Activated CD4-positive, alpha-beta T cell treated with anti-CD3 and anti-CD28 coated beads, Interleukin-2, Interleukin-6, amounts not matched to agents 100 ng/mL and 50 ng/mL, durations not matched to agents 16 hours and 8 hours (primary cell): Measurements from ENCODE around the gene MIX23.

Source experiments
- DNase-seq: peaks from one replicate; pipeline ENCODE4 v3.0.0-alpha.2; 2020

MIX23 gene

GRCh38 chr3:122392868-122393844, 10.1 kb upstream of the MIX23 start:
- DNase-seq: peak; percentile 58

DNA sequence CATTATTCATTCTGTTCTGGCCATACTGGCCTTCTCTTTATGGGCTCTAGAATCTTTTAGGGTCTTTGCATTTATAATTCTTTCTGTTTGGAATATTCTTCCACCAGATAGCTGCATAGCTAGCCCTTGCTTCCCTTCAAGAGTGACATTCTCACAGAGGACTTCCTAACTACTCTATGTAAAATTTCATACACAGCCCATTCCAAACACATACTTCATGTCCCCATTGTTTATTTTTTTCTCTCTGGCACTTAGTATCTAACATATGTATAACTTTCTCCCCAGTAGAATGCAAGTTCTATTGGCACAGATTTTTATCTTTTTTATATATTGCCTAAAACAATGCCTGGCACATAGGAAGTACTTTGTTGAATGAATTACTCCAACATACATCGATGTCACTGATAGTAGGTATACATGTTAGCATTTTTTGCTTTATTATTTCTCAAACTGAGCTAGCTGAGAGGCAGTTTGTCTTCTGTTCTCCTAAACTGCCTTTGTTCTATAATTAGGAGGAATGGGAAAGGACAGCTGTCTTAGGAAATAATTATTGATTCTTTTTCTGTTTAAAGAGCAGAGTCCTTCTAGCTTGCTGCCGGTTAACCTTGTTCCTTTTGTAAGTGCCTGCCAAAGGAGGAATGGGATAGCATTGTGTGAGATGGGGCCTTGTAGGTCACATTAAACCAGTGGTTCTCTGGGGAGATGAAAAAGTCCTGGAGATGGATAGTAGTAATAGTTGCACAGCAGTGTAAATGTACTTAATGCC, 8.8 kb upstream of the MIX23 start:
- DNase-seq: no peak

DNA sequence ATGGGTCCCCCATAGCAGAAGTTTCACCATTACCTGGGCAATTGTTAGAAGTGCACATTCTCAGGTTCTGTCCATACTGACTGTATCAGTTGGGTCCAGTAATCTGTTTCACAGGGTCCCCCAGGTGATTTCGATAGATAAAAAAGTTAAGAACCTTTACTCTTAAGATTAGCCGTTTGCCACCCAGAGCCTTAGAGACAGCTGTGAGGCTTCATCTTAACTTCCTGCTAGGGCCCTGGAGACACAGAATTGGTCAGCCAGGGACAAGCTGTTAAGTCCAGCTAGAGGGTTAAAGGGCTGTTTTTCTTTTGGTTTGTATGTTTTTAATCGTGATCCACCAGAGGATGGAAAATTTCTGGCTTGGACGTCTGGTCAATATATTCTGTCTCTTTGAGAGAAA, 7.6 kb upstream of the MIX23 start:
- no peak for DNase-seq

DNA sequence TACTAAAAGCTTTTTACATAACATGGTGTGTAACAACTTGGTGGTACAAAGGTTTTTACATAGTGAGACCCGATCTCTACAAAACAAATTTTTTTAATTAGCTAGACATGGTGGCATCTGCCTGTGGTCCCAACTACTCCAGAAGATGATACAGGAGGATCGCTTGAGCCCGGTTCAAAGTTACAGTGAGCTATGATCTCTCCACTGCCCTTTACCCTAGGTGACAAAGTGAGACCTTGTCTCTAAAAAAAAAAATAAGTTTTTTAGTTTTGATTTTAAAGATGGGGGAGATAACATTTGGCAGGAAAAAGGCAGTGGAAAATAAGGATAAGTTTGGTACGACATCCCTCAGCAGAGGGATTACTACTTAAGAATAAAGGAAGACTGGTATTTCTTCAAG, 6.9 kb upstream of the MIX23 start:
- DNase-seq: no peak

DNA sequence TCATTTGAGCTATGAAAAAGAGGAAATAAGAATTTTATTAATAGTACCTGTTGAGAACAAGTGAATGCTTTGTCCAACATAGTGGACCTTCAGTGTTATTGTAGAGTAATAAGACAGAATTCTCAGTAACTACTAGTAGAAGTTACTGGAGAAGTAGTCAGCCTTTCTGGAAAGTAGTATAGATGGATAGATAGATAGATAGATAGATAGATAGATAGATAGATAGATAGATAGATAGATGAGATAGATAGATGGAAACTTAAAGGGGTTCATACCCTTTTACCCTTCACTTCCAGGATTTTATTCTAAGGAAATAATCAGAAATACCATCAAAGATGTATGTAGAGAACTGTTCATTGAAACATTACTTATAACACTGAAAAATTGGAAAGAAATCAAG, 6.2 kb upstream of the MIX23 start:
- DNase-seq: no peak

- DNase-seq: no peak
These were observed 4.7 kb upstream of the MIX23 start for GRCh38 chr3:122387709-122388108.

- peak; percentile 97 for DNase-seq
These were observed 1.0 kb upstream of the MIX23 start, which contains the start of gene FAM162A for GRCh38 chr3:122383771-122384697. TSS of gene FAM162A (plus strand) at chr3:122384182. CDS start at chr3:122384266, 84 bp downstream.

GRCh38 chr3:122377975-122378374, 5.1 kb downstream of the MIX23 start:
- no peak for DNase-seq

- no peak for DNase-seq
These were observed 9.0 kb downstream of the MIX23 start for GRCh38 chr3:122374034-122374433.

GRCh38 chr3:122366379-122366749, 16.7 kb downstream of the MIX23 start:
- DNase-seq: no peak

DNA sequence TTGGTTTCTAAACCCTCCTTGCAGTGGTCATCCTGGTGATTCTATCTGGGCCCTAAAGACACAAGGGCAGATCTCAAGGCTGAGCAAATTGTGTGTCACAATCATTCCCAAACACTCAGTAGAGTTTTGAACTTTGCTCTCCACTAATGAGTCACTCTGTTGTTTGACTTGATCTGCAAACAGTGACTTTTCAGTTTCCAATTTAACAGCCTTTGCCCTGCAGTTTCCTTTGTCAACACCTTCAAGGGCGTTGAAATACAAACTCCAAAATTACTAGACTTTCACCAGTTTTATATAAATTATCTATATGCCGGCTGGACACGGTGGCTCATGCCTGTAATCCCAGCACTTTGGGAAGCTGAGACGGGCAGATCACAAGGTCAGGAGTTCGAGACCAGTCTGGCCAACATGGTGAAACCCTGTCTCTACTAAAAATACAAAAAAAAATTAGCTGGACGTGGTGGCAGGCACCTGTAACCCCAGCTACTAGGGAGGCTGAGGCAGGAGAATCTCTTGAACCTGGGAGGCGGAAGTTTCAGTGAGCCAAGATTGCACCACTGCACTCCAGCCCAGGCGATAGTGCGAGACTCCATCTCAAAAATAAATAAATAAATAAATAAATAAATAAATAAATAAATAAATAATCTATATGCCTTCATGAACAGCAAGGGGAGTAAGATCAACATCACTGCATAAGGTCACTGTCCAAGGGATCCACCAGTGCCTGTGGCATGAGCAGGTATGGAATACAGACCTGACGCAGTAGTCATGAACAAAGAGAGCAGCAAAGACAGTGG, 17.3 kb downstream of the MIX23 start:
- peak; percentile 83 for DNase-seq

- DNase-seq: peak; percentile 59
These were observed 18.0 kb downstream of the MIX23 start for GRCh38 chr3:122365073-122365472.

DNA sequence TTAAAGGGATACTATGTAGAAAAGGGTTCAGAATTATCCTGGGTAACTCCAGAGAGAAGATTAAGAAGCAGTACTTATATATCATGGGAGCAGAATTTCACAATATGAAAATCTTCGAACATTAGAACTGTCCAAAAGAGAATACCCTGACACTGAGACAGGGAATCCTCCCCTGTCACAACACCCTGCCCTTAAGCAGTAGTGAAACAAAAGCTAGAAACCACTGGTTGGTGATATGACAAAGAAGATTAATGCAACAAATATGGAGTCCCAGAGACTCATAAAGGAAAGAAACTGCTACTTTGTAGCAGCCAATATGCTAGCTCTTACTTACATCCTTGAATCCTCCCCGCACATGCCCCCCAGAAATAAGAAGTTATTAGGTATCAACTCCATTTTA, 18.5 kb downstream of the MIX23 start:
- DNase-seq: peak; percentile 34

GRCh38 chr3:122362026-122362425, 21.0 kb downstream of the MIX23 start:
- DNase-seq: no peak

GRCh38 chr3:122358703-122359032, 24.4 kb downstream of the MIX23 start:
- peak; percentile 11 for DNase-seq

DNA sequence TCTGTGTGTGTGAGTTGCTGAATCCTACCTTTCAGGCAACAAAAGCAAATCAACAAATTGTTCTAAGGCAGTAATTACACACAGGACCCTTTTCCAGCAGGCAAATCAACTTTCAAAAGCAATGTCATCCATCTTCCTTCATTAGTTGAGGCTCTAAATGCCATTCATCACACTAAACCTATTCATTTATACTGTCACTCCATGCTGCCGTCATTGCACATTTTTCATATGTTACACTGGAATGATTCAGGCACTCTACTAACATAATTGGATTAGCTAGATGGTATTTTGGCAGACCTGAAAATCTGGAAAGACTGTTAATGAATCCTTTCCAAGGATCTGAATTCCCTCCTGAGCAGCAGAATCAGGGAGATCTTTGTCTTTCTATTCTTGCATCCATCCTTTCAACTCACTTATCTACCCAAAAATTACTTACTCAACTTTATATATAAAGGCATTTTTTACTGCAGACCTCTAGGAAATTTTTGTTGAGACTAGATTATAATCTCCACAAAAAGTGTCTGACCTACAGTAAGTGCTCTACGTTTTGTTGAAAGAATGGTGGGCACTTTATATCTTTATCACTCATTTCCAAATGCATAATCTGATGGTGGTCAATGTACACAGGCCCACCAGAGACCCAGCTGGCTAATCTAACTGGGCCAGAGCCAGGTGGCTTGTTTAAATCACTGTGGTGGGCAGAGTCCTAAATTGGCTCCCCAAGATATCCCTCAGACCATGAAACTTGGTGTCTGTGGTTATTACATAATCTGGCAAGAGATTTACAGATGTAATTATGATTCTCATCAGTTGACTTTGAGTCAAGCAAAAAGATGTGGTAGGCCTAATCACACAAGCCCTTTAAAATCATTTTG, 25.0 kb downstream of the MIX23 start:
- DNase-seq: no peak

- DNase-seq: peak; percentile 14
These were observed 26.6 kb downstream of the MIX23 start for GRCh38 chr3:122356402-122356801.

- DNase-seq: no peak
These were observed 27.4 kb downstream of the MIX23 start for GRCh38 chr3:122355612-122356011.

DNA sequence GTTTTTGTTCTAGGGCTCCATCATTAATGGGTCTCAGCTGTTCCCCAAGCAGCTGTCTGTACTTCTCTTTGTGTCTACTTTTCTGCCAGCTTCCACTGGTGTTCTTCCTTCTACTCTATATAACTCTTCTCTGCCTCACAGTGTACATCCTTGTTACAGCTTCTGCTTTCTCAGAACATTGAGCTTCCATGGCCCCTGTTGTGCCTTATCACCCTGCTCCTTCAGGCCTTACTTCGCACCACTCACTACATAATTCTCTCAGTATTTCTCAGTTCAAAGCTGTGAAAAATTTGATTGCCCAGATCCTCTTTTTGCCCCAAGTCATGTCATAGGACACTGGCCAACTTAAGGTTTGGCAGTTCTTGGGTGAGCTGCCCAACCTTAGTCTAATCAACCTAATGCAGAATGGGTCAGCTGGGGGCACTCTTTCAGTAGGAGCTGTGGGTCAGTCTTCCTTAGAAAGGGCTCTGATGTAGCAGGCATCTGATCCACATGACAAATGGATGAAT, 29.1 kb downstream of the MIX23 start:
- DNase-seq: no peak

GRCh38 chr3:122353215-122353614, 29.8 kb downstream of the MIX23 start:
- DNase-seq: no peak

DNA sequence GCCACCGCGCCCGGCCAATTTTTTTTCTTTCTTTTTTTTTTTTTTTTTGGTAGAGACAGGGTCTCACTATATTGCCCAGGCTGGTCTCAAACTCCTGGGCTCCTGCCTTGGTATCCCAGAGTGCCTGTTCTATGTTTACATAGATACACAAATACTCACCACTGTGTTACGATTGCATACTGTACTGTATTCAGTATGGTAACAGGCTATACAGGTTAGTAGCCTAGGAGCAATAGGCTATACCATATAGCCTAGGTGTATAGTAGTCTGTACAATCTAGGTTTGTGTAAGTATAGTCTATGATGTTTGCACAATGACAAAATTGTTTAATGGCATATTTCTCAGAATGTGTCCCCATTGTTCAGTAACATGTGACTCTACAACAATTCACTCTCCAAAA, 31.4 kb downstream of the MIX23 start:
- DNase-seq: no peak
